A549 (cell line): ENCODE results near the gene TFF1. TPM values are rescaled to one million over a fixed set of nuclear protein-coding genes. Genes with fewer than 3 reads are reported as not detected.
"Not testable (repeated sequence)": the region's sequence is repeated elsewhere in the genome, so short reads cannot be mapped to it uniquely, and the experiment has no call there.

Experiments used
- ATAC-seq, 2 experiments: fragments of 200-7000 bp in 1 of 2; fragments of >200 bp in 1 of 2; cut with Nextera tagmentation in 1 of 2; cut with Tn5 transposase in 1 of 2; 3 replicates each; pipeline versions ENCODE4 v1.8.0 to v1.9.1; 2018 to 2020; ENCODE audit warnings: mild to moderate bottlenecking in 1 of 2, moderate library complexity in 1 of 2
- CTCF ChIA-PET: fragments of 300-600 bp; sonication (Branson Sonifier 250); formaldehyde crosslinking; extraction: SDS; loops from one replicate; lab custom pipeline; 2021; ENCODE audit warnings: antibody characterized with exemption, inconsistent platforms; lab: Yijun Ruan, JAX
- POLR2A ChIA-PET: fragments of 350-600 bp; formaldehyde crosslinking; extraction: SDS; loops from one replicate; lab custom pipeline; 2021; ENCODE audit warnings: antibody characterized with exemption, inconsistent platforms; lab: Yijun Ruan, JAX
- DNase-seq, 2 experiments: peaks; one replicate each; pipeline versions ENCODE4 v3.0.0 to v3.0.0-alpha.2; 2011 to 2016; ENCODE audit warnings: low read depth in 1 of 2, low spot score in 1 of 2
- FAIRE-seq: peaks from 2 replicates; lab custom pipeline; 2011; peaks lifted over from hg19 to GRCh38; lab: Jason Lieb, UNC
- H3K27ac ChIP-seq, 2 experiments: fragments of >200 bp; sonication (Bioruptor Twin); formaldehyde crosslinking; 3 replicates each; pipeline ENCODE4 v1.5.1; 2016 to 2017
- H3K4me1 ChIP-seq: fragments of >200 bp; sonication (Bioruptor Twin); formaldehyde crosslinking; 3 replicates; pipeline ENCODE4 v1.6.1; 2016
- H3K4me2 ChIP-seq: fragments of >200 bp; sonication (Bioruptor Twin); formaldehyde crosslinking; 3 replicates; pipeline ENCODE4 v1.6.1; 2016
- H3K4me3 ChIP-seq: fragments of >200 bp; sonication (Bioruptor Twin); formaldehyde crosslinking; 3 replicates; pipeline ENCODE4 v1.5.1; 2016
- H3K9me3 ChIP-seq: fragments of >200 bp; sonication (Bioruptor Twin); formaldehyde crosslinking; 3 replicates; pipeline ENCODE4 v1.6.1; 2016
- BHLHE40 ChIP-seq: IDR thresholded peaks from 2 replicates; pipeline ENCODE4 v1.6.1; 2012; ENCODE audit warnings: low read depth, low read length, inconsistent platforms
- CBX8 ChIP-seq: fragments of 200-600 bp; sonication (generic); IDR thresholded peaks from 2 replicates; pipeline ENCODE4 v1.6.1; 2016
- CHD4 ChIP-seq: fragments of 200-600 bp; sonication (generic); IDR thresholded peaks from 2 replicates; pipeline ENCODE4 v1.6.1; 2016; ENCODE audit warnings: antibody characterized with exemption, mild to moderate bottlenecking, borderline replicate concordance
- CTCF ChIP-seq: fragments of >200 bp; sonication (Bioruptor Twin); formaldehyde crosslinking; IDR thresholded peaks from 3 replicates; pipeline ENCODE4 v1.5.1; 2016
- ESRRA ChIP-seq: fragments of 150-350 bp; IDR thresholded peaks from 2 replicates; pipeline ENCODE4 v1.6.1; 2014; ENCODE audit warnings: mild to moderate bottlenecking, low read length, borderline replicate concordance
- GATA3 ChIP-seq: IDR thresholded peaks from 2 replicates; pipeline ENCODE4 v1.6.1; 2012; ENCODE audit warnings: borderline replicate concordance
- JUNB ChIP-seq: fragments of >200 bp; sonication (Bioruptor Twin); formaldehyde crosslinking; IDR thresholded peaks from 2 replicates; pipeline ENCODE4 v1.6.1; 2016
- KDM1A ChIP-seq: fragments of 200-600 bp; sonication (generic); IDR thresholded peaks from 2 replicates; pipeline ENCODE4 v1.6.1; 2016; ENCODE audit warnings: low read depth, mild to moderate bottlenecking
- KDM5A ChIP-seq: fragments of 200-600 bp; sonication (generic); IDR thresholded peaks from 2 replicates; pipeline ENCODE4 v1.6.1; 2016; ENCODE audit warnings: antibody characterized with exemption, mild to moderate bottlenecking
- MAZ ChIP-seq: fragments of 150-350 bp; IDR thresholded peaks from 2 replicates; pipeline ENCODE4 v1.6.1; 2014; ENCODE audit warnings: antibody characterized with exemption, low read depth, low read length, borderline replicate concordance
- PBX3 ChIP-seq: IDR thresholded peaks from 2 replicates; pipeline ENCODE4 v1.6.1; 2012
- PHF8 ChIP-seq: fragments of 200-600 bp; sonication (generic); IDR thresholded peaks from 2 replicates; pipeline ENCODE4 v1.6.1; 2016; ENCODE audit warnings: low read depth, mild to moderate bottlenecking, antibody characterized with exemption, moderate library complexity, borderline replicate concordance
- RCOR1 ChIP-seq: fragments of 150-350 bp; IDR thresholded peaks from 2 replicates; pipeline ENCODE4 v1.6.1; 2014; ENCODE audit warnings: antibody characterized with exemption, low read length, low read depth
- RFX5 ChIP-seq: fragments of 450-650 bp; IDR thresholded peaks from 2 replicates; pipeline ENCODE4 v1.7.1; 2014; ENCODE audit warnings: antibody characterized with exemption, mild to moderate bottlenecking, moderate library complexity
- RNF2 ChIP-seq: fragments of 200-600 bp; sonication (generic); IDR thresholded peaks from 2 replicates; pipeline ENCODE4 v1.6.1; 2016; ENCODE audit warnings: low read depth, mild to moderate bottlenecking, antibody characterized with exemption, moderate library complexity, borderline replicate concordance
- TFCP2L1 ChIP-seq: fragments of 250-450 bp; sonication (Bioruptor Pico); IDR thresholded peaks from 2 replicates; pipeline ENCODE4 v1.5.0; 2021; ENCODE audit warnings: mild to moderate bottlenecking
- TP53 ChIP-seq: fragments of 250-450 bp; sonication (Bioruptor Pico); IDR thresholded peaks from 2 replicates; pipeline ENCODE4 v1.5.0; 2021; ENCODE audit warnings: mild to moderate bottlenecking, moderate library complexity
- USF2 ChIP-seq: fragments of 450-650 bp; IDR thresholded peaks from 2 replicates; pipeline ENCODE4 v1.6.1; 2014; ENCODE audit warnings: antibody characterized with exemption
- ZC3H11A ChIP-seq: fragments of 450-650 bp; IDR thresholded peaks from 2 replicates; pipeline ENCODE4 v1.6.1; 2014; ENCODE audit warnings: antibody characterized with exemption, mild to moderate bottlenecking
- WGBS: methylation state at CpG from one replicate; pipeline ENCODE4 v1.1.6; 2017; ENCODE audit errors: missing lambda C conversion rate; 5-methylcytosine and 5-hydroxymethylcytosine counted together
- polyA plus RNA-seq, 4 experiments: library from polyadenylated mRNA; depleted of rRNA in 3 of 4; stranded (reverse); fragments of >200 nt; fragmentation: RNase III in 1 of 4; extraction: RNeasy Plus Mini Kit Qiagen cat#74134 plus additional on column Dnase treatment in 1 of 4; gene quantifications; 2 replicates in 3 of 4; 3 replicates in 1 of 4; pipeline ENCODE4 v1.2.3, GENCODE V29; 2011 to 2017

TFF1 gene
- polyA plus RNA-seq, 2 of the 4 experiments (the other 2 are of a cell fraction), result 1.0 to 5.8 TPM

- no peak for ATAC-seq
- POLR2A ChIA-PET, result no interaction called here
Measured at GRCh38 chr21:42409366-42409765, 43.0 kb upstream of the TFF1 start.

GRCh38 chr21:42408718-42409117 lies 42.4 kb upstream of the TFF1 start:
- H3K27ac ChIP-seq, H3K4me2 ChIP-seq, H3K4me3 ChIP-seq, POLR2A ChIA-PET, ATAC-seq, FAIRE-seq, DNase-seq, H3K4me1 ChIP-seq, H3K9me3 ChIP-seq: not testable (repeated sequence)
- CTCF ChIA-PET, result interaction anchor here (1.2 kb wide), 1 partner anchor 264 kb away, joined by 3 read pairs; no protein-coding TSS in a partner anchor
- 76% methylated on average over 5 of the region's 5 CpGs for WGBS

More at GRCh38 chr21:42409366-42409765, 43.0 kb upstream of the TFF1 start:
- H3K4me3 ChIP-seq, result no peak overlapping the region
- FAIRE-seq, result no peak
- no peak overlapping the region for H3K27ac ChIP-seq
- WGBS, result 86% methylated on average over 6 of the region's 7 CpGs
- H3K4me1 ChIP-seq, result no peaks in the 10 kb centered on the region
- H3K4me2 ChIP-seq, result no peak overlapping the region
- no peaks in the 10 kb centered on the region for H3K9me3 ChIP-seq
- CTCF ChIA-PET, result interaction anchor here (1.2 kb wide), 2 partner anchors 28 to 264 kb away, joined by 3 read pairs; no protein-coding TSS in a partner anchor
- DNase-seq, result no peak
- TF ChIP-seq KDM1A (no peak), TFCP2L1 (no peak), RFX5 (no peak), CHD4 (no peak), MAZ (no peak), JUNB (no peak), RCOR1 (no peak), PBX3 (no peak), CTCF (no peak), CBX8 (no peak), RNF2 (no peak), TP53 (CRISPR knock-in tag) (no peak), PHF8 (no peak), GATA3 (no peak), ESRRA (no peak), USF2 (no peak)

- ChIA-PET CTCF (no interaction called here), POLR2A (no interaction called here)
- Histone ChIP-seq H3K27ac (no peak overlapping the region), H3K4me1 (no peaks in the 10 kb centered on the region), H3K4me3 (no peak overlapping the region), H3K9me3 (no peaks in the 10 kb centered on the region), H3K4me2 (no peak overlapping the region)
- TF ChIP-seq BHLHE40, result no peak
- no peak for TF ChIP-seq ZC3H11A
- TF ChIP-seq KDM5A, result no peak
- no peak for FAIRE-seq
- no peak for DNase-seq
- ATAC-seq, result no peak
- WGBS, result 91% methylated on average over 5 of the region's 5 CpGs
Measured at GRCh38 chr21:42407476-42407875, 41.1 kb upstream of the TFF1 start.
